Pancreas (tissue), 10 donors: ENCODE results near the gene GOLPH3. TPM values are rescaled to one million over a fixed set of nuclear protein-coding genes. Genes with fewer than 3 reads are reported as not detected.
"Not testable (repeated sequence)": the region's sequence is repeated elsewhere in the genome, so short reads cannot be mapped to it uniquely, and the experiment has no call there.

Experiments used
- ATAC-seq, 4 donors: fragments of 200-7000 bp; cut with Tn5 transposase; one replicate each; pipeline versions ENCODE4 v1.8.0 to v1.9.1; 2020; ENCODE audit warnings: mild to moderate bottlenecking in 4 of 4, moderate library complexity in 4 of 4
- DNase-seq, 6 donors: peaks; one replicate each; pipeline ENCODE4 v3.0.0-alpha.2; 2020
- FAIRE-seq: peaks from 2 replicates; lab custom pipeline; 2012; peaks lifted over from hg19 to GRCh38; lab: Jason Lieb, UNC
- H3K27ac ChIP-seq, 4 donors: fragments of 200-600 bp; sonication (generic); 1 replicate in 3 of 4; 2 replicates in 1 of 4; pipeline versions ENCODE4 v1.5.0 to v1.8.0; 2020
- H3K27me3 ChIP-seq, 4 donors: fragments of 200-600 bp; one replicate each; pipeline ENCODE4 v1.8.0; 2021
- H3K36me3 ChIP-seq, 3 donors: fragments of 200-600 bp; sonication (generic) in 1 of 3; one replicate each; pipeline versions ENCODE4 v1.5.0 to v1.8.0; 2020 to 2021
- H3K4me1 ChIP-seq, 3 donors: fragments of 200-600 bp; one replicate each; pipeline ENCODE4 v1.8.0; 2021
- H3K4me3 ChIP-seq, 4 donors: fragments of 200-600 bp; sonication (generic) in 2 of 4; one replicate each; pipeline versions ENCODE4 v1.5.0 to v1.8.0; 2020 to 2021
- H3K9me3 ChIP-seq, 4 donors: fragments of 200-600 bp; one replicate each; pipeline ENCODE4 v1.8.0; 2021
- WGBS, 2 donors: extraction: QIAGEN DNeasy Blood & Tissue Kit; methylation state at CpG; one replicate each; pipeline ENCODE4 v1.1.7; 2013; 5-methylcytosine and 5-hydroxymethylcytosine counted together
- intact Hi-C, 3 donors: fragments of 100-400 bp; cut with DNase I; formaldehyde crosslinking; loops; one replicate each; pipeline versions ENCODE4 v1.11.1 to v1.14.2; 2022
- polyA plus RNA-seq, 2 donors: library from polyadenylated mRNA; stranded (reverse); fragments of 200-250 nt; gene quantifications; one replicate each; pipeline ENCODE4 v1.2.3, GENCODE V29; 2013
- total RNA-seq, 6 donors: library from RNA; stranded (reverse); fragmentation: NEBNext Ultra II Directional in 4 of 6; extraction: Animal tissue kit (Norgen Biotek cat#: 25700) in 4 of 6; gene quantifications; one replicate each; pipeline versions ENCODE4 v1.2.1 to v1.2.4, GENCODE V29; 2021 to 2023
- TF ChIP-seq, protein P1 (sequence below), 4 donors: fragments of 200-600 bp; sonication (generic) in 3 of 4; IDR thresholded peaks; one replicate each; pipeline versions ENCODE4 v1.5.0 to v1.8.0; 2021; ENCODE audit warnings: antibody characterized with exemption in 4 of 4
- donor health status: healthy with polysubstance abuse.
- donor health status: DM: no; HTN: no; CAD: no; lungs with moderate emphysema.
- donor health status: DM: no; HTN: no; CAD: no.
- donor health status: control.
- donor health status: control.
- donor health status: Bipolar disorder and iron deficiency.
- donor health status: DM: yes; HTN: yes; CAD: no.
- donor health status: DM: no; HTN: no; CAD: no.
- donor health status: DM: no; HTN: no; CAD: no.
- donor health status: DM: yes; HTN: yes; CAD: no.

The GOLPH3 gene
- total and polyA plus RNA-seq, 8 donors: 19.9 to 67.0 (median 45.0) TPM

DNA sequence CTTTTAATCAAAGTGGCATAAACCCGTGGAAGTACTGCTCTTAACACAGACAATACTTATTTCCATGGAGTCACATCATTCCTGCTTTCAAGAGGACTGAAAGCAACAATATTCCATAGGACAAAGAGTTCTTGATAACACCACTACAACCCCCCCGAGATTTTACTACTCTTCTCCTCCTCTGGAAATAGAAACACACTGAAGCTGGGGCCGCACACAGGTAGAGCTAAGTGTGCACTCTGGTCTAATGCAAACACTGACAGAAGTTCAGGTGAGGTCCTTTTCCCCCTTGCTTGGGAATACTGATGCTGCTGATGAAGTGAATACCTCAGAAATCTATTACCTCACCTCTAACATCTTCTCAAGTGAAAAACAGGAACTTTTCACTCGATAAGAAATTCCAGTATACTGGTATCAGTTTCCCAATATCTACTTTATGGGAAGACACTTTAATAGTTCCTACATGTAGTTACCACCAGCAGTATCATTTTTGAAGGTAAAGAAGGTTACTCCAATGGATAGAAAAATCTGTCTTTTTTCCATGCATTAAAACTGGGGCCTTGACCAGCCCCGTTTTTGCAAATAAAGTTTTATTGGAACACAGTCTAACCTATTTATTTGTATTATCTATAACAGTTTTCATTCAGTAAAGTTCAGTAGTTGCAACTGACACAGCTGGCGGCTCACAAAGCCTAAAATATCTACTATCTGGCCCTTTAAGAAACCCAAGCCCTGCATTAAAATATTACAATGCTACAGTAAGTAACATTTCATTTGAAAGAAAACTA, 50.0 kb downstream of the GOLPH3 start:
- DNase-seq (no peak), FAIRE-seq (no peak), ATAC-seq (no peak)
- WGBS, 2 donors: 76 to 78% methylated on average over 6 of the region's 6 CpGs
- intact Hi-C loops: no loop called here
- TF ChIP-seq, protein P1, sequence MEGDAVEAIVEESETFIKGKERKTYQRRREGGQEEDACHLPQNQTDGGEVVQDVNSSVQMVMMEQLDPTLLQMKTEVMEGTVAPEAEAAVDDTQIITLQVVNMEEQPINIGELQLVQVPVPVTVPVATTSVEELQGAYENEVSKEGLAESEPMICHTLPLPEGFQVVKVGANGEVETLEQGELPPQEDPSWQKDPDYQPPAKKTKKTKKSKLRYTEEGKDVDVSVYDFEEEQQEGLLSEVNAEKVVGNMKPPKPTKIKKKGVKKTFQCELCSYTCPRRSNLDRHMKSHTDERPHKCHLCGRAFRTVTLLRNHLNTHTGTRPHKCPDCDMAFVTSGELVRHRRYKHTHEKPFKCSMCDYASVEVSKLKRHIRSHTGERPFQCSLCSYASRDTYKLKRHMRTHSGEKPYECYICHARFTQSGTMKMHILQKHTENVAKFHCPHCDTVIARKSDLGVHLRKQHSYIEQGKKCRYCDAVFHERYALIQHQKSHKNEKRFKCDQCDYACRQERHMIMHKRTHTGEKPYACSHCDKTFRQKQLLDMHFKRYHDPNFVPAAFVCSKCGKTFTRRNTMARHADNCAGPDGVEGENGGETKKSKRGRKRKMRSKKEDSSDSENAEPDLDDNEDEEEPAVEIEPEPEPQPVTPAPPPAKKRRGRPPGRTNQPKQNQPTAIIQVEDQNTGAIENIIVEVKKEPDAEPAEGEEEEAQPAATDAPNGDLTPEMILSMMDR (IDR thresholded peaks at IDR 0.05): no peak
- Histone ChIP-seq H3K27me3 (no peaks in the 10 kb centered on the region), H3K36me3 (peaks cover 0 to 16% (median 4%) of the 10 kb centered on the region in 3 donors), H3K4me3 (no peak overlapping the region), H3K9me3 (no peaks in the 10 kb centered on the region), H3K4me1 (peaks cover 0 to 5% (median 3%) of the 10 kb centered on the region in 3 donors), H3K27ac (no peak overlapping the region)

DNA sequence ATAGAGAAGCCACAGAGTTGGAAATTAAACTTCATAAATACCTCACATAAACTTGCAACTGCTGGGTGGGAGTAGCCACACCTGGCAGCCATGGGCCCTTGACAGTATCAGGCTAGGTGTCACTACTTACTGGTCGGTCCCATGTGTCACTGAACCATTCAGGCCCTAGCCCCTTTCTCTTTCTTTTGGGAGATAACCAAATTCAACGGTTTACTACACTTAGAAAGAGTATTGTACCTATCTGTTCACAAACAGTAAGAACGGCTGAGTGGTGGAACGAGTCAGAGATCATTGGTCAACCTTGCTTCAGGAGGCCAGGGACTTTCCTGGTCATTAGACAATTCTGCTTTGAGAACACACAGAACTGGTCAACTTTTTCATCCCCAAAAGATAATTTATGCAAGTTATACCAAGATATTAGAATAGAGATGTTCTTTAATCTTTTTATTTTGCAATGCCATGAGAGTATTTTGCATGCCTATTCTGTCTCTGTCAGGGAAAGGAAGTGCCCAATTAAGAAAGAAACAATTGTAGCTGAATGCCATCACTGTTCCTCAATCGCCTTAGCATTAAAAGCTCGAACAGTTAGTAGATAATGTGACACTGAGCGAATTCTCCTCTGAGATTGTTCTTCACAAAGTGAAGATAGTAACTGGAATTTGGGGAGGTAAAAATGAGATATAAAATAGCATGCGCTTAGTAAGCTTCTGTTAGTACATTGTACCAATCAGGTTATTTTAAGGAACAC, 50.9 kb downstream of the GOLPH3 start:
- H3K4me1 ChIP-seq: peaks cover 0 to 5% (median 3%) of the 10 kb centered on the region in 3 donors
- no peak overlapping the region for H3K4me3 ChIP-seq
- no peaks in the 10 kb centered on the region for H3K9me3 ChIP-seq
- intact Hi-C loops: no loop called here
- WGBS, 2 donors: 68 to 70% methylated on average over 8 of the region's 8 CpGs
- DNase-seq: no peak
- H3K27me3 ChIP-seq: no peaks in the 10 kb centered on the region
- no peak overlapping the region for H3K27ac ChIP-seq
- peak in 1 of 4 donors; percentile 31 for ATAC-seq
- peaks cover 0 to 16% (median 4%) of the 10 kb centered on the region in 3 donors for H3K36me3 ChIP-seq
- TF ChIP-seq, protein P1 (IDR thresholded peaks at IDR 0.05): no peak
- FAIRE-seq: no peak

DNA sequence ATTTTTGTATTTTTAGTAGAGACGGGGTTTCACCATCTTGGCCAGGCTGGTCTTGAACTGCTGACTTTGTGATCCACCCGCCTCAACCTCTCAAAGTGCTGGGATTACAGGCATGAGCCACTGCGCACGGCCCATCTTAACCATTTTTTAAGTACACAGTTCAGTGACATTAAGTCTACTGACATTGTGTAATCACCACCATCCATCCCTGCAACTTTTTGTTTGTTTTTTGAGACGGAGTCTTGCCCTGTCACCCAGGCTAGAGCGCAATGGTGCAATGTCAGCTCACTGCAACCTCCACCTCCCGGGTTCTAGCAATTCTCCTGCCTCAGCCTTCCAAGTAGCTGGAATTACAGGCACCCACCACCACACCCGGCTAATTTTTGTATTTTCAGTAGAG, 55.2 kb downstream of the GOLPH3 start:
- 95 to 99% methylated on average over 8 of the region's 8 CpGs for WGBS, 2 donors
- intact Hi-C loops, H3K4me3 ChIP-seq, H3K27me3 ChIP-seq, H3K27ac ChIP-seq, H3K9me3 ChIP-seq, DNase-seq, FAIRE-seq, ATAC-seq, H3K4me1 ChIP-seq: not testable (repeated sequence)
- H3K36me3 ChIP-seq: peaks cover 0 to 11% (median 4%) of the 10 kb centered on the region in 3 donors

DNA sequence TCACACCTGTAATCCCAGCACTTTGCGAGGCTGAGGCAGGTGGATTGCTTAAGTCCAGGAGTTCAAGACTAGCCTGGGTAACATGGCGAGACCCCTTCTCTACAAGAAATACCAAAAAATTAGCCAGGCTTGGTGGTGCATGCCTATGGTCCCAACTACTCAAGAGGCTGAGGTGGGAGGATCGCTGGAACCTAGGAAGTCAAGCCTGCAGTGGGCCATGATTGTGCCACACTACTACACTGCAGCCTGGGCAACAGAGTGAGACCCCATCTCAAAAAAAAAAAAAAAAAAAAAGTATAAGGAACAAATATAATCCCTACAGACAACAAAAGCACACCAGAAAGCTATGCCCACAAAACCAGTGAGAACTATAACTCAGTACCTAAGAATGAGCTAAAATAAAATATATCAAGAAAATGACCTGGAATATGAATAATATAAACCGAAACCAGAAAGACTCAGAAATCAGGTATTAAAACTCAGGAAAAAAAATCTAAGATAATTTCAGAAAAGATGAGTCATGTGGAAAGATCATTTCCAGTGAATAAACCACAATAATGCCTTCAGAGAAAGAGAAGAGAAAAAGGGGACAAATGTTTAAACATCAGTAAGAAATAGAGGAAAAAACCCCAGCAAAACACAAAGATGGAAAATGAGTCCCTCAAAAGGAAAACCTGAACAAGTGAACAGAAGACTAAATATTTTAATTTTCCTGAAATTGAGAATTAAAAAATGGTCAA, 57.4 kb downstream of the GOLPH3 start:
- FAIRE-seq (no peak), DNase-seq (no peak), ATAC-seq (no peak)
- no peaks in the 10 kb centered on the region for H3K9me3 ChIP-seq
- 96 to 99% methylated on average over 4 of the region's 4 CpGs for WGBS, 2 donors
- H3K36me3 ChIP-seq: peaks cover 0 to 11% (median 4%) of the 10 kb centered on the region in 3 donors
- no peak overlapping the region for H3K27ac ChIP-seq
- H3K27me3 ChIP-seq: no peaks in the 10 kb centered on the region
- intact Hi-C loops: no loop called here
- no peak overlapping the region for H3K4me3 ChIP-seq
- TF ChIP-seq, protein P1 (IDR thresholded peaks at IDR 0.05): no peak
- H3K4me1 ChIP-seq: no peaks in the 10 kb centered on the region

DNA sequence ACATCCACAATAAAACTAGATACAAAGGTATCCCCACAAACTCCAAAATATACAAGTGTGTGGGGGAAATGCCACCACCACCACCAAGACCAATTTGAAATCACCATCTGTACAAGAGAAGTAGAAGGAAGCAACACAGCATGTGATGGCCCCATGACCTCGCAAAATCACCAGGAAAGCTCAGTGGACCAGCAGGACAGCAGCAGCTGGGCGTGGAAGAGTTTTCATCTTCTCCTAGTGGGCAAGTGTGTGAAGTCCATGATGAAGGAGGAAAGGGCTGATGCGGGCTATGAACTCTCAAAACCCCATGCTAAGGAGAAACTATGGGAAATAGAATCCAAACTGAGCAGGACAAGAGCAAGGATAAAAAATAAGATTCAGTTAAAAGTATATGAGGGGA, 58.1 kb downstream of the GOLPH3 start:
- no peak overlapping the region for H3K27ac ChIP-seq
- no peaks in the 10 kb centered on the region for H3K4me1 ChIP-seq
- no peak for FAIRE-seq
- TF ChIP-seq, protein P1 (IDR thresholded peaks at IDR 0.05): no peak
- intact Hi-C loops: no loop called here
- DNase-seq: no peak
- no peak overlapping the region for H3K4me3 ChIP-seq
- no peaks in the 10 kb centered on the region for H3K27me3 ChIP-seq
- peak in 1 of 4 donors; percentile 11 for ATAC-seq
- WGBS, 2 donors: 92 to 94% methylated on average over 3 of the region's 3 CpGs
- H3K36me3 ChIP-seq: peaks cover 0 to 11% (median 4%) of the 10 kb centered on the region in 3 donors
- no peaks in the 10 kb centered on the region for H3K9me3 ChIP-seq
